NT2/D1 (cell line): Measurements from ENCODE around the gene SRRM1.

Experiments used
- SUZ12 ChIP-seq: IDR thresholded peaks from 2 replicates; pipeline ENCODE4 v1.6.1; 2011; ENCODE audit not compliant: insufficient read length, insufficient read depth; ENCODE audit errors: extremely low read depth
- YY1 ChIP-seq: IDR thresholded peaks from 2 replicates; pipeline ENCODE4 v1.6.1; 2011; ENCODE audit not compliant: insufficient read length, insufficient read depth
- ZNF274 ChIP-seq: IDR thresholded peaks from 2 replicates; pipeline ENCODE4 v1.6.1; 2011; ENCODE audit warnings: mild to moderate bottlenecking, low read depth, low read length

- TF ChIP-seq ZNF274 (no peak), YY1 (no peak), SUZ12 (no peak)
Observed at GRCh38 chr1:24594328-24594598, 48.8 kb upstream of the SRRM1 start.
